GM12865 (cell line): ENCODE data around the gene ADD2.

ENCODE experiments used
- DNase-seq: peaks from one replicate; pipeline ENCODE4 v3.0.0; 2010; ENCODE audit warnings: low read depth
- H3K4me3 ChIP-seq: 2 replicates; pipeline ENCODE4 v1.5.1; 2011; ENCODE audit warnings: mild to moderate bottlenecking, low read depth, low read length, control low read depth
- TF ChIP-seq, protein P1 (sequence below): IDR thresholded peaks from 2 replicates; pipeline ENCODE4 v1.5.1; 2011; ENCODE audit warnings: low read length, control low read depth, low read depth, inconsistent platforms; ENCODE audit not compliant: insufficient read depth; ENCODE audit errors: missing control alignments

The ADD2 gene

DNA sequence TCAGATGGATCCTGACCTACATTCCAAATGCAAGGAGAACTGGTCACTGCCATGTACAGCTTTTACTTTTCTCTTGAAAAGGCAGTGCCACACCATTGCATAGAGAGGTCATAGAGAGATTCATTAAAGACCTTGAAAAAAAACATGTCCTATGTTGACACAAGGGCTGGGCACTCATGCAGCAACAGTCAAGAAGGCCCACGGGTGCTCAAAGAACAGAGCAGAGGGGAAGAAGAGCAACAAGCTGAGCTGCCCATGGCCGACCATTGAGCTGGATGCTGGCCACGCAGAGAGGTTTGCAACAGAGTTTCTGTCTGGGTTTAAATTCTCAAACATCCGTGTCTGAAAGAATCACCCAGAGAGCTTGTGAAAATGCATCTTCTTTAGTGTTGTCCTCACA, 99.1 kb downstream of the ADD2 start:
- TF ChIP-seq, protein P1, sequence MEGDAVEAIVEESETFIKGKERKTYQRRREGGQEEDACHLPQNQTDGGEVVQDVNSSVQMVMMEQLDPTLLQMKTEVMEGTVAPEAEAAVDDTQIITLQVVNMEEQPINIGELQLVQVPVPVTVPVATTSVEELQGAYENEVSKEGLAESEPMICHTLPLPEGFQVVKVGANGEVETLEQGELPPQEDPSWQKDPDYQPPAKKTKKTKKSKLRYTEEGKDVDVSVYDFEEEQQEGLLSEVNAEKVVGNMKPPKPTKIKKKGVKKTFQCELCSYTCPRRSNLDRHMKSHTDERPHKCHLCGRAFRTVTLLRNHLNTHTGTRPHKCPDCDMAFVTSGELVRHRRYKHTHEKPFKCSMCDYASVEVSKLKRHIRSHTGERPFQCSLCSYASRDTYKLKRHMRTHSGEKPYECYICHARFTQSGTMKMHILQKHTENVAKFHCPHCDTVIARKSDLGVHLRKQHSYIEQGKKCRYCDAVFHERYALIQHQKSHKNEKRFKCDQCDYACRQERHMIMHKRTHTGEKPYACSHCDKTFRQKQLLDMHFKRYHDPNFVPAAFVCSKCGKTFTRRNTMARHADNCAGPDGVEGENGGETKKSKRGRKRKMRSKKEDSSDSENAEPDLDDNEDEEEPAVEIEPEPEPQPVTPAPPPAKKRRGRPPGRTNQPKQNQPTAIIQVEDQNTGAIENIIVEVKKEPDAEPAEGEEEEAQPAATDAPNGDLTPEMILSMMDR: no peak
- no peak overlapping the region for H3K4me3 ChIP-seq
- DNase-seq: no peak

DNA sequence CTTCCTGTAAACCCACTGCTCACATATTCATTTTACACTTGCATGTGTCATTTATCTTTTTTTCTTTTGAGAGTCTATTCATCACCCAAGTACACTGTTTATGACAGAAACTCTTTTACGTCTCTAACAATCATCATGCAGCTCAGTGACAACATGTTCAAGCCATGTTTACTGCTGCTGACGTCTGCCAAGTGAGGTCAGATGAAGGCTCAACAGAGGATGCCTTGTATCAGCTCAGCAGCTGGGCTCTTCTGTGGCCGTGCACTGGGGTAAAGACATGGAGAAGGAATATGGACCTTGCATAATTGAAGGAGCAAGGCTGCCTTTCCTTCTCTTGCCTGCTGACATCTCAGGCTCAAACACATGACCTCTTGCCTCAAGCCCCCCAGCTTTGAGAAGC, 99.6 kb downstream of the ADD2 start:
- no peak for DNase-seq
- TF ChIP-seq, protein P1: no peak
- no peak overlapping the region for H3K4me3 ChIP-seq

DNA sequence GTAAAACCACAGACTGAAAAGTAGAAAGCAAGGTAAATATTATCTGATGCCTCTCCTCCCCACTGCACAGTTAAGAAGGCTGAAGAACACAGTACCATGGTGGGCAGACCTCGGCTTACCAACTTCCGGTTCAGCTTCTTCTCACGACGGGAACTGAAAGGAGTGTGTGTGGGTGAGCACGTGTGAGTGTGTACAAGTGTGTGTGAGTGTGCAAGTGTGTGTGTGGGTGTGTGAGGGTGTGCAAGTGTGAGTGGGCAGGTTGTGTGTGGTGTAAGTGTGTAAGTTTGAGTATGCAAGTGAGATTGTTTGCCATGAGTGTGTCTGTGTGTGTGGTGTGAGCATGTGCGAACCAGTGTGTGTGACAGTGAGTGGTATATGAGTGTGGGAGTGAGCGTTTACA, 103.5 kb downstream of the ADD2 start:
- no peak overlapping the region for H3K4me3 ChIP-seq
- DNase-seq: peak; percentile 20
- TF ChIP-seq, protein P1: no peak

DNA sequence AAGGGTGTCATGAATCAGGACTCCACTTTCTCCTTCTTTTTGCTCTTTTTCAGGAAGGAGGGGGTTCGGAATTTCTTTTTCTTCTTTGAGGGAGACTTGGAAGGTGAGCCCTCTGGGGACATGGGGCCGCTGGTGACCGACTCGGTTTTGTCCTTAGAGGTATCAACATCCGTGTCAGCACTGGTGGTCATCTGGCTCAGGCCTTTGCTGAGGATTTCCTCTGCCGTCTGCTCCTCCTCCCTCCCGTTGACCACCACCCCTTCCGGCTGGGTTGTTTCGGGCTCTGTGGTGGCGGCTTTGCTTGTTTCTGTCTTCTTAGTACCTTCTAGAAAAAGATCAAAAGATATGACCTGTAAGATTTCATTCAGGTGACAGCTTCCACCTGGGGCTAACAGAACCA, 104.6 kb downstream of the ADD2 start:
- TF ChIP-seq, protein P1: no peak
- H3K4me3 ChIP-seq: no peak overlapping the region
- no peak for DNase-seq

DNA sequence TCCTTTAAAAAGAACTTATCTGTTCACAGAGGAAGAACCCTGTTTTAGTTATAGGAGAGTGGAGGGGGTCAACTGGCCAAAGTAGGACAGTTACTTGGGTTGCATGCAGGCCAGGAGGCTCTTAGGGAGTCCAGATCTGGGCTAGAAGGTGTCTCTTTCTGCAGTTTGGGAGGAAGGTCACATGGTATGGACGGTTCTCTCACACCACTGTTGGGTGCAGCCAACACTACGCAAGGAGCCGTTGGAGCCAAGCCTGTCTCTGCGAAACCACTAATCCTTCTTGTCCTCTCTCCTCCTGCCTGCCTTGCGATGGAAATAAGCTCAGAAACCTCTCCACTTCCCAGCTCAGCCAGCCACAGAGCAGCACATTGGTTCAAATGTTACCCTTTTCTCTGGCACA, 108.4 kb downstream of the ADD2 start:
- H3K4me3 ChIP-seq: no peak overlapping the region
- DNase-seq: no peak
- TF ChIP-seq, protein P1: no peak

DNA sequence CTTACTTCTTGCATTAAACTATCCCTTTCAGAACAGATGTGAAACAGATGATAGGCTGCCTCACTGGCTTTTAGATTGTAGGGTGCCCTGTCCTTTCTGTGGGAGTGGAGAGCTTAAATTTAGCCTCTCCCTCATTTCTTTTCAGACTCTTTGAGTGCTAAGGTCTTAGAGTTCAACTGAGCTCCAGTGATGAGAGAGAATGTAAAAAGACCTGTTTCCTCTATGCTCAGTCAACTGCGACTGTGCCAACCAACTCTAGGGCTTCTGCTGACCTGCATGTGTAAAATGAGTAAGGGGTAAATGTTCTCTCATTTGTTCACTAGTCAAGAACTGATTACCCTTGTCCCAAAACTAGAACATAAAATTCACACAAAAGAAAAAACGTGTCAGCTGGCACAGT, 109.5 kb downstream of the ADD2 start:
- TF ChIP-seq, protein P1: no peak
- DNase-seq: no peak
- H3K4me3 ChIP-seq: no peak overlapping the region

DNA sequence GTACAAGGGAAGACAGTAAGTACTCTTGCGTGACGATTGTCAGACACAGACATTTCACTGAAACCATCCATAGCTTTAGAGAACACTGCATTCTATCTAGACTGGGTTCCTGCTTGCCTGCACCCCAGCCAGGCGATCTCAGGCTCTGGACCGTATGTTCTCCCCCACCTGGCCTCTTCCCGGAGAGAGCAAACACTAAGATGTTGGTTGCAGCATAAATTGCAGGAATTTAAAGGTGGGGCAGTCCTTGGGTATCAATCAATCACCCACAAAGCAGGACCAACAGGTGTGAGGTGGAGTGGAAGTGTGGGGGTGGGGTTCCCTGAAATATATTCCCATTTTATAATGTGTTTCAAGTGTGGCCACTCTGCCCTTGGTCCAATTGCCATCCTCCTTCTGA, 110.8 kb downstream of the ADD2 start:
- no peak for DNase-seq
- no peak overlapping the region for H3K4me3 ChIP-seq
- TF ChIP-seq, protein P1: no peak
